Measurements from ENCODE around the gene NME2.
"Not testable (repeated sequence)": the region's sequence is repeated elsewhere in the genome, so short reads cannot be mapped to it uniquely, and the experiment has no call there.

NME2 gene

DNA sequence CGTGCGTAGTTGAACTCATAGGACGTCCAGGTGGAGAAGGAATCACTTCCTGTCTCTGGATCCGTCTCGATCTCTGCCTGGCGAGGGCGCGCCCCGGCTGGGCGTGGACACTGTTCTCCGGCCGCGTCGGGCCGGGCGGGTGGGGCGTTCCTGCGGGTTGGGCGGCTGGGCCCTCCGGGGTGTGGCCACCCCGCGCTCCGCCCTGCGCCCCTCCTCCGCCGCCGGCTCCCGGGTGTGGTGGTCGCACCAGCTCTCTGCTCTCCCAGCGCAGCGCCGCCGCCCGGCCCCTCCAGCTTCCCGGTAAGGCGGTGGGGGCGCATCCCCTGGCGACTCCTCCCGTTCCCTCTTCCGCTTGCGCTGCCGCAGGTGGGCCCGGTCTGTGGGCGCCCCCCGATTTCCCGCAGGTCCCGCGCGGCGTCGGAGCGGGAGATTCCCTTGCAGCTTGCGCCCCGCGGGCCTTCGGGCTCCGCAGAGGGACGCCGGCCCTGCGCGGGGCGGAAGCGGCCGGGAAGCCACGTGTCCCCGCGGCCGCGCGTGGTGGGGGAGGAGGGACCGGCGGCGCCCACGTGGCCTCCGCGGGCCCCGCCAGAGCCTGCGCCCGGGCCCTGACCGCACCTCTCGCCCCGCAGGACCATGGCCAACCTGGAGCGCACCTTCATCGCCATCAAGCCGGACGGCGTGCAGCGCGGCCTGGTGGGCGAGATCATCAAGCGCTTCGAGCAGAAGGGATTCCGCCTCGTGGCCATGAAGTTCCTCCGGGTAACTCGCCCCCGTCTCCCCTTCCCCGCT lies at the start of gene NME2:
TSS of gene NME2 (plus strand) at position 214 of the 789 bp plus-strand sequence. CDS start at position 634, 420 bp downstream.
- peak within 1 kb of the TSS; percentile 85 for H3K4me3 ChIP-seq (ENCODE audit: low read length)

DNA sequence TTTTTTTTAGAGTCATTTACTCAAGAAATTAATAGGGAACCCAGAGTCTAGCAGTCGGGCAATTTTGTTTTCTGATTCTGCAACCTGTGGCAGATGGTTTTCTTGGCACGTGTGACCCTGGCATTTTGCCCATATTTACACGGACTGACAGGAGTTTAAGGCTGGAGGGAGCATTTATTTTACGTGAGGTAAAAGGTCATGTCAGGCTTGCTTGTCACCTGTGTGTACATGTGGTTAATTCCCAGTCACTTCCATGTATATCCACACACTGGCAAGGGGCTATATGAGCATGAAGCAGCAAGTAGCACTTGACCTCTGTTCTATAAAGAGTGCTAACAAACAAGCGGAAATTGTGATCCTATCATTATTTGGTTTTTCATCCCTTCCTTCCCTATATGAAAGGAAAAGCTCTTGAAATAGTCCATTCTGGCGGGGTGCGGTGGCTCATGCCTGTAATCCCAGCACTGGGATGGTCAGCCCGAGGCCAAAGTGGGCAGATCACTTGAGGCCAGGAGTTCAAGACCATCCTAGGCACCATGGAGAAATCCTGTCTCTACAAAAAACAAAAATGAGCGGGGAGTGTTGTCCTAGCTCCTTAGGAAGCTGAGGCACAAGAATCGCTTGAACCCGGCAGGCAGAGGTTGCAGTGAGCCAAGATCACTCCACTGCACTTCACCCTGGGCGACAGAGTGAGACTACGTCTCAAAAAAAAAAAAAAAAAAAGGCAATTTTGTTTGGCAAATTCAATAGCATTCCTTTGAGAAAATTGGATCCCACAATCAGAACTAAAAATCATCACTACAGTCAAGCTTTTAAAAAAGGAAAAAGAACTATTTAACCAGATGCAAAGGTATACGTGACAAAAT lies 47.6 kb upstream of the NME2 start:
- Histone ChIP-seq H3K9me3 (ENCODE audit: control insufficient read depth, low read length) (no peaks in the 10 kb centered on the region), H3K4me1 (ENCODE audit: control insufficient read depth, insufficient read depth, low read length) (peaks cover 22% of the 10 kb centered on the region), H3K27me3 (ENCODE audit: control insufficient read depth, insufficient read depth, low read length) (no peaks in the 10 kb centered on the region), H3K9ac (ENCODE audit: low read length) (peak overlapping the region; percentile 7), H3K4me3 (ENCODE audit: low read length) (no peak overlapping the region), H3K36me3 (ENCODE audit: control insufficient read depth, insufficient read depth, low read length) (no peaks in the 10 kb centered on the region)

More for the DNA sequence above, at the start of gene NME2:
- H3K4me1 ChIP-seq (ENCODE audit: control insufficient read depth, insufficient read depth, low read length), result peaks cover 8% of the 10 kb centered on the region
- H3K27me3 ChIP-seq (ENCODE audit: control insufficient read depth, insufficient read depth, low read length), result no peaks in the 10 kb centered on the region
- peaks cover 4% of the 10 kb centered on the region for H3K36me3 ChIP-seq (ENCODE audit: control insufficient read depth, insufficient read depth, low read length)
- H3K9ac ChIP-seq (ENCODE audit: low read length), result peak within 1 kb of the TSS; percentile 92
- no peaks in the 10 kb centered on the region for H3K9me3 ChIP-seq (ENCODE audit: control insufficient read depth, low read length)

DNA sequence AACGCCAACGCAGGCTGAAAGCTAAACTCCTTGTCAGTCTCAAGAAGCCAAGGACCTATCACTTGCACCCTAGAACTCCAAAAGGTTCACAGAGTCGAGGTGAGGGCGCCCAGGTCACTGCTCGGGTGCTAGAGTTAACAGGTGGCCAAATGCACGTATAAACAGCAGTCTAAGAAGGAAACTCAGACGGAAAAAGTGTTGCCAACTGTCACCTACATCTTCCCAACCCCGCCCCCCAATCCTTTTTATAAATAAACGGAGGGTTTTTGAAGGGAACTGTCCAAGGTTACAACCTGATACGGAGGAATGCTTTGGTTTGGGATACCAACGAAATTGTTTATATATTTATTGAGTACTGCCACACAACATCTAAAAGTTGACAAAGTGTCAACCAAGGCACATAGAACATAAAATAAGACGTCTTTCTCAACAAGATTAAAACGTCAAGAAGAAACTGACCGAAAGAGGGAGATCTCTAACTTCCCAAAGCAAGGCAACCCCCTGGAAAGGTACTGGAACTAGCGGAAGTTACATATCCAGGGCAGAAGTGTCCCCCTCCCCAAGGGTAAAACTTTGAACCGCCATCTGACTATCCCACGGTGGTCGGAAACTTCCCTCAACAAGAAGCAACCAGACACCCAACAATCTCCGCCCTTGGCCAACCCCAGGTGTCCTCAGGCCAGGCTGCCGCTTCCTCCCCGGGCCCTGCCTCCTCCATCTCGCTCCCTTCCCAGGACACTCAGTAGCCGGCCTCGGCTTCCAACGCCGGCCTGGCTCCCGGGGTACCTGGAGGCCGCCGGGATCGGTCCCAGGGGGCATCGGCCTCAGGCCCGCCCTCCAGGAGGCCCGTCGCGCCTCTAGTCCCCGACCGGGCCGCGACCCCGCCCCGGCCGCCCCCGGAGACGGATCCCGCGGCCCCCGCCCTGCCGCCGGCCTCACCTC lies 46.5 kb upstream of the NME2 start:
- H3K27me3 ChIP-seq (ENCODE audit: control insufficient read depth, insufficient read depth, low read length), result no peaks in the 10 kb centered on the region
- no peaks in the 10 kb centered on the region for H3K36me3 ChIP-seq (ENCODE audit: control insufficient read depth, insufficient read depth, low read length)
- peaks cover 22% of the 10 kb centered on the region for H3K4me1 ChIP-seq (ENCODE audit: control insufficient read depth, insufficient read depth, low read length)
- peak overlapping the region; percentile 88 for H3K4me3 ChIP-seq (ENCODE audit: low read length)
- peak overlapping the region; percentile 96 for H3K9ac ChIP-seq (ENCODE audit: low read length)
- no peaks in the 10 kb centered on the region for H3K9me3 ChIP-seq (ENCODE audit: control insufficient read depth, low read length)

DNA sequence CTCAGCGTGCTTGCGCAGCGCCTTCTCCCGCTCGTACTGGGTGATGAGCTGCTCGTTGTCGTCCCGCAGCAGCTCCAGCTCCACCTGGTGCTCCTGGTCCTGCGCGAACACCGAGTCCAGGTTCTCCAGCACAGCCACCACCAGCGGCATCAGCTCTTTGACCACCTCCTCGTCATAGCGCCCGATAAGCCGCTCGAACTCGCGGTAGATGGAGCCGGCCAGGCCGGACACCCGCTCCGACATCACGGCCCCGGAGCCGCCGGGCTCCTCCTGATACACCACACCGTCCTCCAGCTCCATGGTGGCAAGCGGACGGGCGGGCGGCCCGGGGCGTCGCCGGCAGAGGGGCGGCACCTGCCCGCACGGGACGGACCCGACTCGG lies 45.9 kb upstream of the NME2 start:
- peaks cover 22% of the 10 kb centered on the region for H3K4me1 ChIP-seq (ENCODE audit: control insufficient read depth, insufficient read depth, low read length)
- H3K9me3 ChIP-seq (ENCODE audit: control insufficient read depth, low read length), result no peaks in the 10 kb centered on the region
- H3K27me3 ChIP-seq (ENCODE audit: control insufficient read depth, insufficient read depth, low read length), result no peaks in the 10 kb centered on the region

DNA sequence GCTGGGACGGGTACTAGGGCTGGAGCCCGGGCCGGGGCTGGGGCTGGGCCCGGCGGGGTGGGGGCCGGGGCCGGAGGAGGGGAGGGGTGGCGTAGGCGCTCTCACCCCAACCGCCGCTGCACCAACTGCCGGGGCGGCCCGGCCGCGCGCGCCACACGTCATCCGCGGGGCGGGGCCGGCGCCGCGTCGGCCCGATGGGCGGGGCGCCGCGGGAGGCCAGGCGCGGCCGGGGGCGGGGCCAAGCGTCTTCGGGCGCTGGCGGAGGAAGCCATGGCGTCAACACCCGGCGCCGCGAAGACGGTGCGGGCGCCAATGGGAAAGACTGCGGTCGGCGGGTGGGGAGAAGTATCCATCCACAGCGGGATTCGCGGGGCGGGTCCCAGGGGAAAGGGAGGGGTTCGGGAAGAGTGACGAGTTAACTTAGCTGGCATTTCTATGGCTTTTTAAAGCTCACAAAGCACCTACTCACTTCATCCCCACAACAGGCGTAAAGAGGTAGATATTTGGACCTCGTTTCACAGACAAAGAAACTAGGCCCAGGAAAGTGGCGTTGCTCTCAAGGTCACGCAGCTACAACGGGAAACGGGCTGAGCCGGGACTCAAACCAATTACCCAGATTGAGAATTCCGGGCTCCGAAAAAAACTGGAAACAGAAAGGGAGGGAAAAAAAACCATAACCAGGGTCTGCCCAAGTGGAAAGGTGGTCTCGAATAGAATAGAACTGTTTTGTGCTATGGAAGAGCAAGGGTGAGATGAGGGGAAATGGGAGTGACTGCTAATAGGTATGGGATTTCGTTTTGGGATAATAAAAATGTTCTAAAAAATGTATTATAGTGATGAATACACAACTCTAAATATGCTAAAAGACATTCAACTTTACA lies 45.2 kb upstream of the NME2 start, which contains the start of gene SPAG9:
TSS of gene SPAG9 (minus strand) at position 130 of the 881 bp plus-strand sequence. CDS start 212 bp downstream, outside the sequence.
- Histone ChIP-seq H3K4me3 (ENCODE audit: low read length) (peak within 1 kb of the TSS; percentile 88), H3K4me1 (ENCODE audit: control insufficient read depth, insufficient read depth, low read length) (peaks cover 25% of the 10 kb centered on the region), H3K36me3 (ENCODE audit: control insufficient read depth, insufficient read depth, low read length) (no peaks in the 10 kb centered on the region), H3K9ac (ENCODE audit: low read length) (peak within 1 kb of the TSS; percentile 96), H3K27me3 (ENCODE audit: control insufficient read depth, insufficient read depth, low read length) (no peaks in the 10 kb centered on the region), H3K9me3 (ENCODE audit: control insufficient read depth, low read length) (no peaks in the 10 kb centered on the region)

More for the DNA sequence above, 45.9 kb upstream of the NME2 start:
- Histone ChIP-seq H3K9ac (ENCODE audit: low read length) (peak overlapping the region; percentile 96), H3K36me3 (ENCODE audit: control insufficient read depth, insufficient read depth, low read length) (no peaks in the 10 kb centered on the region), H3K4me3 (ENCODE audit: low read length) (peak overlapping the region; percentile 88)

DNA sequence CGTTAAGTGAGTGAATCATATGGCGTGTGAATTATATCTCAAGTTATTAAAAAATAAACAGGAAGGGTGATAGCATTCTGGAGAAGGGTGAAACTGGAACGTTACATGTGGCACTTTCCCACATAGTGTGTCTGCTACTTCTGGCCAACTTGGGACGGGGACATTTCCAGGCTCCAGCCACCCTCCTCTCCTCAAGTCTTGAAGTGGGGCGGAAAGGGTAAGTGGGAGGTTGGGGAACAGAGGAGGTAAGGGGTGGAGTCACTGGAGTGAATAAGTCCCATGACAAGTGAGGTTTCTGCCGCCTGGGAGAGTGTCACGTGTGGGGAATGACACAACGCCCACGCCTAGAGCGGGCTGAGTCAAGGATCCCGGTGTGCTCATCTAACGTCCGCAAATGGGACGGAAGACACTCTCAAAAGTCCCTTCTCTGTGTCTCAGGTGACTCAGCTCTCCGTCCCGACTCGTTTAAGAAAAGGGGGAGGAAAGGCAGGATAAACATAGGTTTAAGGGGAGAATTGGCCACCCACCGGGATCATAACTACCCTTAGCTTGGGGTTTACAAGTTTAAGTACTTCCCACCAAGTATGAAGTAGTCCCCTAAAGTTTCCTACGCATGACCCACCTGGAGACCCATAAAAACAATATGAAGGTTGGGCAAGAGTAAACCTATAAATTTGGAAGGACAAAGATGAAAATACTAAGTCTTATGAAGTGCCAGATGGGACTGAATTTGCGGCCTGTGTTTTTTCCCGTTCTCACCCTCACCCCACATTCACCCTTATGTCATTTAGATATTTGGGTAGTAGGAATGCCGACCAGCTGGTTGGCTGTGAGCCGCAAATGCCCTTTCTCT lies 44.4 kb upstream of the NME2 start:
- Histone ChIP-seq H3K9me3 (ENCODE audit: control insufficient read depth, low read length) (no peaks in the 10 kb centered on the region), H3K36me3 (ENCODE audit: control insufficient read depth, insufficient read depth, low read length) (no peaks in the 10 kb centered on the region), H3K27me3 (ENCODE audit: control insufficient read depth, insufficient read depth, low read length) (no peaks in the 10 kb centered on the region), H3K4me3 (ENCODE audit: low read length) (peak overlapping the region; percentile 56), H3K4me1 (ENCODE audit: control insufficient read depth, insufficient read depth, low read length) (peaks cover 30% of the 10 kb centered on the region), H3K9ac (ENCODE audit: low read length) (peak overlapping the region; percentile 96)

DNA sequence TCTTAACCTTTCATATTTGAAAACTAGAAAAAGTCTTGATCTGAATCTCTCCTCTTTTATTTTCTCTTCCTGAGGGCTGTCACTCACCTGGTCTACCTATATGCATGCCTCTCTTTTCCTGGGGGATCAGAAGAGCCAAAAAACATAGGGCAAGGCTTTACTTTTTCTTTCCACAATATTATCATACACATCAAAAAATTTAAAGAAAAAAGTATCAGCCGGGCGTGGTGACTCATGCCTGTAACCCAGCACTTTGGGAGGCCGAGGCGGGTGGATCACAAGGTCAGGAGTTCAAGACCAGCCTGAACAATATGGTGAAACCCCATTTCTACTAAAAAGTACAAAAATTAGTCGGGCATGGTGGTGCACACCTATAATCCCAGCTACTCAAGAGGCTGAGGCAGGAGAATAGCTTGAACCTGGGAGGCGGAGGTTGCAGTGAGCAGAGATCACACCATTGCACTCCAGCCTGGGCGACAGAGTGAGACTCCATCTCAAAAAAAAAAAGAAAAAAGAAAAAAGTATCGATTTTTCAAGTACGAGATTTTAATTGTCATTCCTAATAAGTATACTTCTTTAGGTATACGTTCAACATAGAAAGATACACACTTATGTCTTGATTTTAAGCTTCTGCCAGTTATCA lies 43.6 kb upstream of the NME2 start:
- H3K4me1 ChIP-seq (ENCODE audit: control insufficient read depth, insufficient read depth, low read length), result peaks cover 30% of the 10 kb centered on the region
- H3K4me3 ChIP-seq (ENCODE audit: low read length), result not testable (repeated sequence)
- H3K9ac ChIP-seq (ENCODE audit: low read length), result peak overlapping the region; percentile 96

DNA sequence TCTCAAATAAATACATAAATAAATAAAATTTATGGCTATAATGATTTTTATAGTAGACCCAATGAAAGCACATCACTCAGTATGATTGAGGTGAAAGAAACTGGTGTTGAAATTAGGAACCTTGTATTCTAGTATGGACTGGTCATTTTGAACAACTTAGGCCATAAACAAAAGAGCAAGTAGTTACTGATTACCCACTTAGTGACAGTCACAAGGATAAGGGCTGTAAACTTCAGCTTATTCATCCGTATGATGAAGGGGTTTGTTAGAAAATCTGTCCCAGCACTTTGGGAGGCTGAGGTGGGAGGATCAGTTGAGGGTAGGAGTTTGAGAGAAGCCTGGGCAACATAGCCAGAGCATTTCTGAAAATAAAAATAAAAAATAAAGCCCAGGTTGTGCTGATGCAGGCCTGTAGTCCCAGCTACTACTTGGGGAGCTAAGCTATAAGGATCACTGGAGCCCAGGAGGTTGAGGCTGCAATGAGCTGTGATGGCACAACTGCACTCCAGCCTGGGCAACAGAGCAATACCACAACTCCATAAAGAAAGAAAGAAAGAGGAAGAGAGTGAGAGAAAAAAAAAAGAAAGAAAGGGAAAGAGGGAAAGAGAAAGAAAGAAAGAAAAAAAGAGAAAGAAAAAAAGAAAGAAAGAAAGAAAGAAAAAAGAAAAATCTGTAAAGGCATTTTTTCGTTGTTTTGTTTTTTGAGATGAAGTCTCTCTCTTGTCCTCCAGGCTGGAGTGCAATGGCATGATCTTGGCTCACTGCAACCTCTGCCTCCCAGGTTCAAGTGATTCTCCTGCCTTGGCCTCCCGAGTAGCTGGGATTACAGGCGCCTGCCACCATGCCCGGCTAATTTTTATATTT lies 41.3 kb upstream of the NME2 start:
- Histone ChIP-seq H3K9me3 (ENCODE audit: control insufficient read depth, low read length) (no peaks in the 10 kb centered on the region), H3K4me3 (ENCODE audit: low read length) (no peak overlapping the region), H3K9ac (ENCODE audit: low read length) (no peak overlapping the region), H3K36me3 (ENCODE audit: control insufficient read depth, insufficient read depth, low read length) (no peaks in the 10 kb centered on the region), H3K27me3 (ENCODE audit: control insufficient read depth, insufficient read depth, low read length) (no peaks in the 10 kb centered on the region), H3K4me1 (ENCODE audit: control insufficient read depth, insufficient read depth, low read length) (peaks cover 20% of the 10 kb centered on the region)

More for the DNA sequence above, 43.6 kb upstream of the NME2 start:
- H3K9me3 ChIP-seq (ENCODE audit: control insufficient read depth, low read length); H3K27me3 ChIP-seq (ENCODE audit: control insufficient read depth, insufficient read depth, low read length); H3K36me3 ChIP-seq (ENCODE audit: control insufficient read depth, insufficient read depth, low read length): not testable (repeated sequence)

DNA sequence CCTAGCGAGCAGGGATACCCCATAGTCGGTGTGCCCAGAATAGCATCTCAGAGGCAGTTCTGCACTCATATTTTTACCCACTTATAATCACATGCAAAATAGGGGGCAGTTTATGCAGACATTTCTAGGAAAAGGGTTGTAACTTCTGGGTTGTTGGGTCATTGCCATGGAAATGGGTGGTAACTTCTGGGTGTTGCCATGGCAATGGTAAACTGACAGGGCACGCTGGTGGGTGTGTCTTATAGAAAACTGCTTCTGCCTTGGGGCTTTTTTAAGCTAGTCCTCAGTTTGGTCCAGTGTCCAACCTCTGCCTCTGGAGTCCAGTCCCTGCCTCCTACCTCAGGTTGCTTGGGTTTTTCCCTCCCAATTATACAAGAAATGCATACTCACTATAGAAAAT lies 38.1 kb upstream of the NME2 start:
- H3K4me3 ChIP-seq (ENCODE audit: low read length), result no peak overlapping the region
- no peaks in the 10 kb centered on the region for H3K27me3 ChIP-seq (ENCODE audit: control insufficient read depth, insufficient read depth, low read length)
- H3K9ac ChIP-seq (ENCODE audit: low read length), result no peak overlapping the region
- no peaks in the 10 kb centered on the region for H3K36me3 ChIP-seq (ENCODE audit: control insufficient read depth, insufficient read depth, low read length)
- no peaks in the 10 kb centered on the region for H3K9me3 ChIP-seq (ENCODE audit: control insufficient read depth, low read length)
- H3K4me1 ChIP-seq (ENCODE audit: control insufficient read depth, insufficient read depth, low read length), result peaks cover 19% of the 10 kb centered on the region

Measured in mucosa of stomach (tissue), 1 donor.